Left ventricle myocardium superior (tissue), 1 donor: ENCODE measurements around the gene CSNK1G1. TPM values are rescaled to one million over a fixed set of nuclear protein-coding genes. Genes with fewer than 3 reads are reported as not detected.
A peak's percentile ranks its signal among the peaks of the same experiment; 100 is the strongest.
"Not testable (repeated sequence)": the region's sequence is repeated elsewhere in the genome, so short reads cannot be mapped to it uniquely, and the experiment has no call there.

ENCODE experiments used
- ATAC-seq: fragments of 200-7000 bp; cut with Tn5 transposase; one replicate; pipeline ENCODE4 v1.9.1; 2020; ENCODE audit warnings: mild to moderate bottlenecking, moderate library complexity
- DNase-seq: peaks from one replicate; pipeline ENCODE4 v3.0.0-alpha.2; 2020
- intact Hi-C: fragments of 100-400 bp; cut with micrococcal nuclease; formaldehyde crosslinking; loops from one replicate; pipeline ENCODE4 v1.11.0; 2022
- total RNA-seq: library from RNA; stranded (reverse); fragmentation: NEBNext Ultra II Directional; extraction: Animal tissue kit (Norgen Biotek cat#: 25700); gene quantifications from one replicate; pipeline ENCODE4 v1.2.1, GENCODE V29; 2021
- donor health status: DM: no; HTN: yes; CAD: no; lungs with severe emphysema.

CSNK1G1 gene
- total RNA-seq, 1 donor from 2014 or later = 8.2 TPM

DNA sequence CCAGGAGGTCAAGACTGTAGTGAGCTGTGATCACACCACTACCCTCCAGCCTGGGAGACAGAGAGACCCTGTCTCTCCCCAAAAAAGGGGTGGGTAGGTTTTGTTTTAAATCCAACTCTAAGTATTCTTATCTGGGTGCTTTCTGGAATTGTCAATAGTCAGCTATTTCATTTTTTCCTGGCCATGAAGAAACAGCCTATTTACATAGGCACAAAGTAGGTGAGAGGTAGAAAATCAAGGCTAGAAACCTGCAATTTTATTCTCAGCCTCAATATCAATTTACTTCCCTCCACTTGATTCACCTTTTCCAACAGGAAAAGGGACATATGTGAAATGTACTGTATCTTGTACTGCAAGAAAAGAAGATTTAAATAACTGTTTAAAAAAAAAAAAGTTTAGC is 45.9 kb downstream of the CSNK1G1 start:
- DNase-seq (no peak), ATAC-seq (no peak)
- intact Hi-C loops = no loop called here

DNA sequence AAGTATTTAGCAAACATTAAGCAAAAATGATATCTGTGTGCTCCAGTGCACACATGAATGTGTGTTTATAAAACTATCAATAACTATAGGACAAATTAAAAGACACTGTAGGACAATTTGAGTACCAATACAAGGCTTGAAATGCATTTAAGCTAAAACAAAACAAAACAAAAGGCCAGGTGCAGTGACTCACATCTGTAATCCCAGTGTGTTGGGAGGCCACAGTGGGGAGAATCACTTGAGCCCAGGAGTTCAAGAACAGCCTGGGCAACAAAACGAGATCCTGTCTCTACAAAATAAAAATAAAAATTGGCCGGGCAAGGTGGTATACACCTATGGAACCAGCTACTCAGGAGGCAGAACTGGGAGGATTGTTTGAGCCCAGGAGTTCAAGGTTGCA is 50.7 kb downstream of the CSNK1G1 start:
- no peak for ATAC-seq
- intact Hi-C loops = no loop called here
- no peak for DNase-seq

DNA sequence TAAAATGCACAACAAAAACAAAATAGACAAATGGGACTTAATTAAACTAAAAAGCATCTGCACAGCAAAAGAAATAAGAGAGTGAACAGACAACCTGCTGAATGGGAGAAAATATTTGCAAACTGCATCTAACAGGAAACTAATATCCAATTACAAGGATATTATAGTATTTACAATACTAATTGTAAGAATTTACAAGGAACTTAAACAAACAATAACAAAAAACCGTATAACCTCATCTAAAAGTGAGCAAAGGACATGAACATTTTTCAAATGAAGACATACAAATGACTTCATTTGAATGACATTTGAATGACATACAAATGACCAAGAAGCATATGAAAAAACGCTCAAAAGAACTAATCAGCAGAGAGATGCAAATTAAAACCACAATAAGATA is 66.4 kb downstream of the CSNK1G1 start:
- intact Hi-C loops = no loop called here
- DNase-seq (no peak), ATAC-seq (no peak)

- intact Hi-C loops = no loop called here
- DNase-seq = no peak
- no peak for ATAC-seq
These were observed 67.0 kb downstream of the CSNK1G1 start for GRCh38 chr15:64288999-64289398.

- ATAC-seq (no peak), DNase-seq (no peak)
- intact Hi-C loops = no loop called here
These were observed 67.4 kb downstream of the CSNK1G1 start for GRCh38 chr15:64288577-64288976.

- ATAC-seq (no peak), DNase-seq (no peak)
- intact Hi-C loops = no loop called here
These were observed 68.0 kb downstream of the CSNK1G1 start for GRCh38 chr15:64287953-64288352.

DNA sequence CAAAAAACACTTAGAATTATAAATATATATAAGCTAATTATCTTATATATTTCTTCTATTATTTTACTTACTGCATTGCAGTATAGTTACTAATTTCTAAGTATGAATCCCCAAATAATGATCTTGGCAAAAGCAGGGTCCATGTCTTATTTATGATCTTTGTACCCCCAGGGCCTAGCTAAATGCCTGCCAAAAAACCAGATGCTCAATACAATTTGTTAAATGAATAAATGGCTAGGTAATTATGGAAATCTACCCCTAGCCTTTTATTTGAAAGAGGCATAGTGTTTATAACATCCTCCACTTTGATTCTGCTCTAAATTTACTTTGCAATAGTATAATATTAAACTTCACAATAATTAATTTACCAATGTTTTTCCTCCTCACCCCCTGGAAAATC is 69.5 kb downstream of the CSNK1G1 start:
- ATAC-seq (no peak), DNase-seq (no peak)
- intact Hi-C loops = no loop called here

DNA sequence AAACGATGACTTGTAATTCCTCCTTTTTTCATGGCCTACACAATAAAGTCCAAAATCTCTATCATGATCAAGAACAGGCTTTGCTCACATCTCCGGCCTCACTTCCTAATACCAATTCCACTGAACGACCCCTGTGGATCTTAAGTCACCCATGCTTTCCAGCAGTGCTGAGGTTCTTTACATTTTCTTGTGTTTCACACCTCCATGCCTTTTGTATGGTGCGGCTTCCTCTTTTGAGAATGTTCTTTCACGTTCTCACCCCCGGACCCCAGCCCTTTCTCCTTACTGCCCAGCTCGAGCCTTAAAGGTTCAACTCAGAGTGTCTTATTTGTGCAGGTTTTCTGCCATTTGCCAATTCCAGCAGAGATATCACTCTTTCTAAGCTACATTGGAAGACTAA is 70.1 kb downstream of the CSNK1G1 start:
- intact Hi-C loops = no loop called here
- ATAC-seq = no peak

GRCh38 chr15:64285150-64285549 is 70.8 kb downstream of the CSNK1G1 start:
- intact Hi-C loops = no loop called here
- no peak for DNase-seq
- ATAC-seq = no peak

More for the DNA sequence above, 70.1 kb downstream of the CSNK1G1 start:
- DNase-seq = no peak

GRCh38 chr15:64284042-64284441 is 71.9 kb downstream of the CSNK1G1 start:
- intact Hi-C loops = no loop called here
- DNase-seq = no peak
- peak; percentile 34 for ATAC-seq

DNA sequence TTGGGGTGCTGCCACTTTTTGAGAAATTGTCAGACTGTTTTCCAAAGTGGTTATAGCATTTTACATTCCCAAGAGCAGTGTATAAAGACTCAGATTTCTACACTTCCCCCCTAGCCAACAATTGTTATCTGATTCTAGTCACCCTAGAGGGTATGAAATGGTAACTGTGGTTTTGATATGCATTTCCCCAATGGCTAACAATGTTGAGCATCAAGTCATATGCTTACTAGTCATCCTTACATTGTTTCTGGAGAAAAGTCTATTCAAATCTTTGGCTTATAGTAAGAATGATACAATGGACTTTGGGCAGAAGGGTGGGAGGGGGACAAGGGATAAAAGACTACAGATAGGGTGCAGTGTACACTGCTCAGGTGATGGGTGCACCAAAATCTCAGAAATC is 73.3 kb downstream of the CSNK1G1 start:
- no peak for ATAC-seq
- no peak for DNase-seq
- intact Hi-C loops = no loop called here

DNA sequence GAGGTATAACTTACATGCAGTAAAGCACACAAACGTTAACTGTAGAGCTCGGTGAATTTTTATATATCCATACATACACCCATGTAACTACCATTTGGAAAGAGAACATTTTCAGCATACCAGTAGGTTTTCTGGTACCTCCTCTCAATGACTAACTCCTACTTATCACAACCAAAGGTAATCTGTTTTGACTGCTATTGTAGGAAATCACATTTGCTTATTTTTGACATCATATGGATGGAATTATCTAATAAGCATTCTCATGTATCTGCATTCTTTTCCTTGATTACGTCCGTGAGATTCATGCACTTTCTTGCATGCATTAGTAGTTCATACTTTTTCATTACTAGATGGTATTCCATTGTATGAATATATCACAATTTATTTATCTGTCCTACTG is 76.8 kb downstream of the CSNK1G1 start:
- DNase-seq (no peak), ATAC-seq (no peak)
- intact Hi-C loops = no loop called here

DNA sequence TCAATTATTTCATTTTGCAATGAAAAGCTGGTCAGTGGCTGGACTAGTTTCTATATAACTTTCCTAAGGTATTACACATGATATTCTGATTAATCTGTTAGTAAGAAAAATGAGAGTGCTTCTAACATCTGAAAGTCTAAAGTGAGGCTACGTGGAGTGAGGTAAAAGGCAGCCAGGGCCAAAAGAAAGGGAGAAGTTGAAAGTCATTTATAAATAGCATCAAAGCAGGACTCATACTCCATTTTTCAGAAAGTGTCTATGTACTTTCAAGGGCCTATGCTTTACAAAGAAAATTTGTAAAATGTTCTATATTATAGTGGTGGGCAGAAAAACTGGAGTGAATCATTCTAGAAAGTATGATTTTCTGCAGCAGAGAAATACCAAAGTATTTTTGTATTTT is 80.0 kb downstream of the CSNK1G1 start:
- ATAC-seq = peak; percentile 58
- intact Hi-C loops = no loop called here
- DNase-seq = no peak

DNA sequence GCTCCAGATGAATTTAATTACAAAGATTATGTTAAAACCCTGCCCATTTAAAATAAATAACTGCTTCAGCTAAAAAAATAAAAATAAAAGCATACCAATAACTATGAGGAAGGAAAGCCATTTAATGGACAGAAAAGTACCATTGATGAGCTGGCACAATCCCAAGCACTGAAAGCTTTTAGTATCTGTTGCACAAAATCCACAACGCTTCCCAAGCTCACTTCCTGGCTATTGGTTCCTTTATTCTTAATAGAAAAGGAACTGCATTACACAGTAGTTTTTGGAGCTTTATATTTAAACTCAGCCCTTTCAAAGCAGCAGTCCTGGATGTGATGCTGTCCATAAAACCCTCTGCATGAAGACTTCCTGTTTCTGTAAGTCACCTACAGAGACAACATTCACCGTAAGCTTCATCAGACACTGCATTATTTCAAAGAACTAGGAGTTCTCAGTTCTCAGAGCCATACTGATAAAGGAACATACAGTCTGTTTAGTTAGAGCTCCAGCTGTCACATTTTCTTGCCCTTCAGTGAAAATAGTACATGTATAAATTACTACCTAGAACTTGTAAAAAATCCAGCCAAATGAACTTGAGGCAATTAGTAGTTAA is 81.5 kb downstream of the CSNK1G1 start:
- ATAC-seq = peak; percentile 40
- DNase-seq = no peak
- intact Hi-C loops = no loop called here

GRCh38 chr15:64267331-64267973 is 88.5 kb downstream of the CSNK1G1 start:
- intact Hi-C loops = no loop called here
- ATAC-seq = no peak
- DNase-seq = no peak

DNA sequence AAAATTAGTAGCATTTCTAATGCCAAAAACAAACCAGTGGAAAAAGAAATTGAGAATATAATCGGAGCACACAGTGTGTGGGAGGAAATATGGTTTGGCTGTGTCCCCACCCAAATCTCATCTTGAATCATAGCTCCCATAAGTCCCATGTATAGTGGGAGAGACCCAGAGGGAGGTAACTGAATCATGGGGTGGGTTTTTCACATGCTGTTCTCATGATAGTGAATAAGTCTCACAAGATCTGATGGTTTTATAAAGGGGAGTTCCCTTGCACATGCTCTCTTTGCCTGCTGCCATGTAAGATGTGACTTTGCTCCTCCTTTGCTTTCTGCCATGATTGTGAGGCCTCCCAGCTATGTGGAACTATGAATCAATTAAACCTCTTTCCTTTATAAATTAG is 90.8 kb downstream of the CSNK1G1 start:
- intact Hi-C loops, ATAC-seq, DNase-seq: not testable (repeated sequence)

GRCh38 chr15:64264502-64264901 is 91.5 kb downstream of the CSNK1G1 start:
- ATAC-seq (no peak), DNase-seq (no peak)
- intact Hi-C loops = no loop called here

GRCh38 chr15:64263567-64263966 is 92.4 kb downstream of the CSNK1G1 start:
- DNase-seq = no peak
- ATAC-seq = no peak
- intact Hi-C loops = no loop called here

DNA sequence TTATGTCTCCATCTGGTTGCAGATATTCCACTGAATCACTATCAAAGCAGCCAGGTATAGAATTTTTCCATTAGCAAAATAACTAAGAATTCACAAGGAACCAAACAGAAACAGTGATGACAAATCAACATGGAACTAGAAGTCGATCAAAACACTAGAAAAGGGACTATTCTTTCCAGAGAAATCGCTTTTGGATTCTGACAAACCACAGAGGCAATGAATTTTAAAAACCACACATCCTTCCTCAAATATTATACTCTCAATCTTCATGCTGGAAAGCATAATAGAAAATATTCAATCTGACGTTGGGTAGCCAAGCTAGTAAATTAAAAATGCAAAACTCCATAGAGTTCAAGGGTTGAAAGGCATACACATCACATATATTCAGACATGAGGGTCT is 99.9 kb downstream of the CSNK1G1 start:
- DNase-seq (no peak), ATAC-seq (no peak)
- intact Hi-C loops = no loop called here

DNA sequence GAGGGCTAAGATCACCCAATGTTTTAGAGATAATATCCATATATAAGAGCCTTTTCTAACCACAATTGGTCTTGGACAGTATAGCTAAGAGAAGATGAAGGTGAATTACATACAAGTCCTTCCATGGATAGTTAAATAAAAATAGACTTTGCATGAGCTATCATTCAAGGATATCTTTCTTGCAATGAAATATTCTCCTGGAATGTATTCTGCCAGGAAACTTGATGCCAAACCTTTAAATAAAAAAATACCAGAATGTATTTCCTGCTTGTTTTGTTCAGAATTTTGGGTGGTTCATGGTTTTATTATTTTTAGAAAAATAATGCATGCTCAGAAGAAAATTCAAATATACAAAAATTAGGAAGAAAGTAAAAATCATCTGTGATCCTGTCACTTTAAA is 104.3 kb downstream of the CSNK1G1 start:
- intact Hi-C loops = no loop called here
- ATAC-seq (no peak), DNase-seq (no peak)

- ATAC-seq = no peak
- intact Hi-C loops = no loop called here
- no peak for DNase-seq
These were observed 104.9 kb downstream of the CSNK1G1 start for GRCh38 chr15:64251121-64251520.
